ENCODE measurements around the gene LAMP1. TPM values are rescaled to one million over a fixed set of nuclear protein-coding genes. Genes with fewer than 3 reads are reported as not detected.
A peak's percentile ranks its signal among the peaks of the same experiment; 100 is the strongest.

Gene LAMP1
- total RNA-seq, 1 donor from 2014 or later, result 192 TPM

GRCh38 chr13:113283904-113284303, 13.1 kb upstream of the LAMP1 start:
- H3K4me3 ChIP-seq (ENCODE audit: low read depth, low read length), result no peak overlapping the region
- no peak for DNase-seq (ENCODE audit: low read depth)
- TF ChIP-seq, protein P1, sequence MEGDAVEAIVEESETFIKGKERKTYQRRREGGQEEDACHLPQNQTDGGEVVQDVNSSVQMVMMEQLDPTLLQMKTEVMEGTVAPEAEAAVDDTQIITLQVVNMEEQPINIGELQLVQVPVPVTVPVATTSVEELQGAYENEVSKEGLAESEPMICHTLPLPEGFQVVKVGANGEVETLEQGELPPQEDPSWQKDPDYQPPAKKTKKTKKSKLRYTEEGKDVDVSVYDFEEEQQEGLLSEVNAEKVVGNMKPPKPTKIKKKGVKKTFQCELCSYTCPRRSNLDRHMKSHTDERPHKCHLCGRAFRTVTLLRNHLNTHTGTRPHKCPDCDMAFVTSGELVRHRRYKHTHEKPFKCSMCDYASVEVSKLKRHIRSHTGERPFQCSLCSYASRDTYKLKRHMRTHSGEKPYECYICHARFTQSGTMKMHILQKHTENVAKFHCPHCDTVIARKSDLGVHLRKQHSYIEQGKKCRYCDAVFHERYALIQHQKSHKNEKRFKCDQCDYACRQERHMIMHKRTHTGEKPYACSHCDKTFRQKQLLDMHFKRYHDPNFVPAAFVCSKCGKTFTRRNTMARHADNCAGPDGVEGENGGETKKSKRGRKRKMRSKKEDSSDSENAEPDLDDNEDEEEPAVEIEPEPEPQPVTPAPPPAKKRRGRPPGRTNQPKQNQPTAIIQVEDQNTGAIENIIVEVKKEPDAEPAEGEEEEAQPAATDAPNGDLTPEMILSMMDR (conservative IDR thresholded peaks at IDR 0.05; ENCODE audit: low read depth, low read length), result no peak

- no peak overlapping the region for H3K4me3 ChIP-seq (ENCODE audit: low read depth, low read length)
- TF ChIP-seq, protein P1 (conservative IDR thresholded peaks at IDR 0.05; ENCODE audit: low read depth, low read length), result no peak
- no peak for DNase-seq (ENCODE audit: low read depth)
These were observed 8.2 kb upstream of the LAMP1 start for GRCh38 chr13:113288880-113289279.

GRCh38 chr13:113291129-113291528, 5.9 kb upstream of the LAMP1 start:
- TF ChIP-seq, protein P1 (conservative IDR thresholded peaks at IDR 0.05; ENCODE audit: low read depth, low read length), result no peak
- no peak overlapping the region for H3K4me3 ChIP-seq (ENCODE audit: low read depth, low read length)
- no peak for DNase-seq (ENCODE audit: low read depth)

DNA sequence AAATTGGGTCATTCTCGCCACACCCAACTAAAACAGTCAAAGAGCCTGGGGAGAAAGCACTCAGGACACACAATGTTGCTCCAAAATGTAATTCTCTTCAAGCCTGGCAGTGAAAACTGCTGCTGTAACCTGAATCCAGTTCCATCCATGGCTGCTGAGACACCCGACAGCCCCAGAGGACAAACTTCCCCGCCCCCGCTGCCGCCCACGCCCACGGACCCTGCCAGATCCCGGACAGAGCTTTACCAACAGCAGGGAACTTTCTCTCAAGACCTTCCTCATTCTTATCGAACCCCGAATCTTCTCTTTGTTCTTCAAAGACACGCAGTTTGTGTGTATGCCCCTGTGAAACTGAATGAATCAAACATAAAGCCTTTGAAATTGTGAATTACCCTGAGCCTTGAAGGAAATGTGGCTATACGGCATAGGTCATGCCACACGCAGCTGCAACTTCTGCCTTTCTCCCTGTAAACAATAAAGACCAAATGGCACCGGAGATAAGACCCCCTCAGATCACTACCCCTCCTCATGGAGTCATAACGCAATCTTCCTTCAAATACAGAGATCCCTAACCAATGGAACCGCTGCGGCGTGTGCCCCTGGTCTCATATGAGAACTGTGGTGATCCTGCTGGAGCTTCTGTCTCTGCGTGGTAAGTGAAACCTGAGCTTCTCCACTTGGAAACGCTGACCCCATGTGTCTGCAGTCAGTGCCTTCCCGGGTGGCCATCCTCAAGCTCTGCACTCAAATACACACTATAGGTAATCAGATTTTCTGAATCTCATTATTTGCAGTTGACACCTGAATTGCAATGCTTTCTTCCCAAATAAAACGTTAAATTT, 4.8 kb upstream of the LAMP1 start:
- H3K4me3 ChIP-seq (ENCODE audit: low read depth, low read length), result peak overlapping the region; percentile 47
- TF ChIP-seq, protein P1 (conservative IDR thresholded peaks at IDR 0.05; ENCODE audit: low read depth, low read length), result no peak
- DNase-seq (ENCODE audit: low read depth), result no peak

DNA sequence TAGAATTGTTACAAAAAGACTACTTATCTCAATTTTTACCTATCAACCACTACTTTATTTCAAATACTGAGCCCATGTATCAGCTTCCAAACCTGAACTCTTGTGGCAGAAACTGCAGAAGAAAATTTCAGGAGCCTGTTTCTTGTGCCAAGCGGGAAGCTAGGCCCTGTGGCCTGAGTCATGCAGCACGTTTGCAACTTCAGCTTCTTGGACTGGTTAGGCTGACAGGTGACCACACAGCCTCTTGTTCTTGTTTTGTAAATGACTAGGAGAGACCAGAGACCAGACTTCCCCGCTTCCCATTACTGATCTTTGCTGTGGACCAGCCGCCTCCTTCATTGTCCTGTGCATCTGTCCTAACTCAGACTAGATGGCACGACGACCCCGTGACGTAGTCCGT, 3.4 kb upstream of the LAMP1 start:
- DNase-seq (ENCODE audit: low read depth), result no peak
- no peak overlapping the region for H3K4me3 ChIP-seq (ENCODE audit: low read depth, low read length)
- TF ChIP-seq, protein P1 (conservative IDR thresholded peaks at IDR 0.05; ENCODE audit: low read depth, low read length), result no peak

DNA sequence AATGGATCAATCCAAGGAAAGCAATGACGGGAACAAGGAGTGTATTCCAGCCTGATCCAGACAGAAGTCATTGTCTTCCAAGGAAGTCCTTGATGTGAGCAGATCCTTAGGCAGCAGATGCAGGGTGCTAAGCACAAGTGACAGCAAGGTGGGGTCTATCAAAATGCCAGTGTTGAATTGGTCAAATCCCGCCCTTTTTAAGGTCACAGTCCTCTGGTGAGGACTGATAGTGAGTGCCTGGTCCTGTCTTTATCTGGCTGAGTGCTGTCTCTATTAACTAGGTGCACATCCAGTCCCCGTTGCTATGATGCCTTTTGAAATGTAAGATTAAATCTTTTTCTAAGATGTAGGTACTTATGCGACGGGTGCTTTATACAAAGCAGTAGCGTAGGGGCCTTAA, 1.3 kb upstream of the LAMP1 start:
- TF ChIP-seq, protein P1 (conservative IDR thresholded peaks at IDR 0.05; ENCODE audit: low read depth, low read length), result no peak
- no peak overlapping the region for H3K4me3 ChIP-seq (ENCODE audit: low read depth, low read length)
- no peak for DNase-seq (ENCODE audit: low read depth)
